Ammon's horn (tissue), 1 donor: ENCODE data around the gene OTP.

Experiments
- DNase-seq: peaks from one replicate; pipeline ENCODE4 v3.0.0-alpha.2; 2016; ENCODE audit warnings: low spot score

OTP gene

GRCh38 chr5:77637998-77638762, at the start of gene OTP:
Gene OTP, minus strand, starts transcription at chr5:77638713. Its CDS starts 164 bp downstream, at chr5:77638549.
- DNase-seq, result no peak

- peak; percentile 17 for DNase-seq
Measured at GRCh38 chr5:77683171-77683732, 44.7 kb upstream of the OTP start.

GRCh38 chr5:77670526-77670925, 32.0 kb upstream of the OTP start:
- DNase-seq, result no peak

GRCh38 chr5:77669677-77670076, 31.2 kb upstream of the OTP start:
- no peak for DNase-seq

GRCh38 chr5:77663090-77663863, 24.8 kb upstream of the OTP start:
- DNase-seq, result no peak

GRCh38 chr5:77662635-77663034, 24.1 kb upstream of the OTP start:
- no peak for DNase-seq

- DNase-seq, result no peak
Measured at GRCh38 chr5:77658662-77659061, 20.1 kb upstream of the OTP start.

GRCh38 chr5:77651343-77651742, 12.8 kb upstream of the OTP start:
- no peak for DNase-seq

- DNase-seq, result no peak
Measured at GRCh38 chr5:77650686-77651085, 12.2 kb upstream of the OTP start.

GRCh38 chr5:77649776-77650175, 11.3 kb upstream of the OTP start:
- DNase-seq, result no peak

GRCh38 chr5:77645995-77646639, 7.6 kb upstream of the OTP start:
- no peak for DNase-seq

- DNase-seq, result no peak
Measured at GRCh38 chr5:77645158-77645994, 6.9 kb upstream of the OTP start.

GRCh38 chr5:77644371-77645157, 6.1 kb upstream of the OTP start:
- DNase-seq, result no peak

GRCh38 chr5:77643654-77644370, 5.3 kb upstream of the OTP start:
- no peak for DNase-seq

GRCh38 chr5:77642738-77643653, 4.5 kb upstream of the OTP start:
- DNase-seq, result no peak

- DNase-seq, result no peak
Measured at GRCh38 chr5:77641963-77642737, 3.6 kb upstream of the OTP start.

GRCh38 chr5:77641397-77641943, 3.0 kb upstream of the OTP start:
- no peak for DNase-seq
